Measurements from ENCODE around the gene ITPRIP.
A peak's percentile ranks its signal among the peaks of the same experiment; 100 is the strongest.

The ITPRIP gene

GRCh38 chr10:104301907-104302690, 36.2 kb downstream of the ITPRIP start (continued):
- TF ChIP-seq TCF4 (CRISPR knock-in tag; IDR thresholded peaks at IDR 0.05; ENCODE audit: borderline replicate concordance) (no peak), ZFP30 (CRISPR knock-in tag; IDR thresholded peaks at IDR 0.05) (no peak), ARNTL (CRISPR knock-in tag; IDR thresholded peaks at IDR 0.05; ENCODE audit: borderline replicate concordance, low read depth) (no peak), PPARA (CRISPR knock-in tag; IDR thresholded peaks at IDR 0.05; ENCODE audit: borderline replicate concordance) (no peak)
- TF ChIP-seq, protein P1, sequence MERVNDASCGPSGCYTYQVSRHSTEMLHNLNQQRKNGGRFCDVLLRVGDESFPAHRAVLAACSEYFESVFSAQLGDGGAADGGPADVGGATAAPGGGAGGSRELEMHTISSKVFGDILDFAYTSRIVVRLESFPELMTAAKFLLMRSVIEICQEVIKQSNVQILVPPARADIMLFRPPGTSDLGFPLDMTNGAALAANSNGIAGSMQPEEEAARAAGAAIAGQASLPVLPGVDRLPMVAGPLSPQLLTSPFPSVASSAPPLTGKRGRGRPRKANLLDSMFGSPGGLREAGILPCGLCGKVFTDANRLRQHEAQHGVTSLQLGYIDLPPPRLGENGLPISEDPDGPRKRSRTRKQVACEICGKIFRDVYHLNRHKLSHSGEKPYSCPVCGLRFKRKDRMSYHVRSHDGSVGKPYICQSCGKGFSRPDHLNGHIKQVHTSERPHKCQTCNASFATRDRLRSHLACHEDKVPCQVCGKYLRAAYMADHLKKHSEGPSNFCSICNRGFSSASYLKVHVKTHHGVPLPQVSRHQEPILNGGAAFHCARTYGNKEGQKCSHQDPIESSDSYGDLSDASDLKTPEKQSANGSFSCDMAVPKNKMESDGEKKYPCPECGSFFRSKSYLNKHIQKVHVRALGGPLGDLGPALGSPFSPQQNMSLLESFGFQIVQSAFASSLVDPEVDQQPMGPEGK (CRISPR knock-in tag; IDR thresholded peaks at IDR 0.05; ENCODE audit: borderline replicate concordance): no peak

DNA sequence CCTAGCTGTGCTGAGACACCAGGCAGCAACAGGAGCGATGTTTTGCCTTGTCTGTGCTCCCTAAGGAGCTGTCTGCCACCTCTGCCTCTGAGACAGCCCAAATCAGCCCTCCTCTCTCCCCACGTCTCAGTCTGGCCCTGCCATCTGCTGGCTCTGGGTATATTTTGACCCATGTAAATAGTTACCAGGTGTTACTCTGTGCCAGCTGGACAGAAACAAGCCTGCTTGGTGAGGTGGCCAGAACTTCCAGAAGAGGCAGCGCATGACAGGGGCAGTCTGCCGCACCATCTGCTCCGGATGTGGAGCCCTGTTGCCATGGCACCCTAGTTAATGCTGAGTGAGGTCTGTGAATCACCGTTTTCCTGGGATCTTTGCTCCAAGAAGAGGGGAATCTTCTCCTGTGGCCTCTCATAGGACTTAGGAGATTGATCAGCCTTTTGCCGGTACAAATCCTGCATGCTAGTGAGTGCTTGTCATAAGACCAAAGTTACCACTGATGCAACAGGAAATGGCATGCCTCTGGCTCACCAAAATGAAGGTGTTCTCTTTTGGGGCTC, 37.5 kb downstream of the ITPRIP start:
- TF ChIP-seq TCF4 (CRISPR knock-in tag; IDR thresholded peaks at IDR 0.05; ENCODE audit: borderline replicate concordance) (peak; percentile 70), RARB (CRISPR knock-in tag; IDR thresholded peaks at IDR 0.05) (no peak)
- TF ChIP-seq, protein P2, sequence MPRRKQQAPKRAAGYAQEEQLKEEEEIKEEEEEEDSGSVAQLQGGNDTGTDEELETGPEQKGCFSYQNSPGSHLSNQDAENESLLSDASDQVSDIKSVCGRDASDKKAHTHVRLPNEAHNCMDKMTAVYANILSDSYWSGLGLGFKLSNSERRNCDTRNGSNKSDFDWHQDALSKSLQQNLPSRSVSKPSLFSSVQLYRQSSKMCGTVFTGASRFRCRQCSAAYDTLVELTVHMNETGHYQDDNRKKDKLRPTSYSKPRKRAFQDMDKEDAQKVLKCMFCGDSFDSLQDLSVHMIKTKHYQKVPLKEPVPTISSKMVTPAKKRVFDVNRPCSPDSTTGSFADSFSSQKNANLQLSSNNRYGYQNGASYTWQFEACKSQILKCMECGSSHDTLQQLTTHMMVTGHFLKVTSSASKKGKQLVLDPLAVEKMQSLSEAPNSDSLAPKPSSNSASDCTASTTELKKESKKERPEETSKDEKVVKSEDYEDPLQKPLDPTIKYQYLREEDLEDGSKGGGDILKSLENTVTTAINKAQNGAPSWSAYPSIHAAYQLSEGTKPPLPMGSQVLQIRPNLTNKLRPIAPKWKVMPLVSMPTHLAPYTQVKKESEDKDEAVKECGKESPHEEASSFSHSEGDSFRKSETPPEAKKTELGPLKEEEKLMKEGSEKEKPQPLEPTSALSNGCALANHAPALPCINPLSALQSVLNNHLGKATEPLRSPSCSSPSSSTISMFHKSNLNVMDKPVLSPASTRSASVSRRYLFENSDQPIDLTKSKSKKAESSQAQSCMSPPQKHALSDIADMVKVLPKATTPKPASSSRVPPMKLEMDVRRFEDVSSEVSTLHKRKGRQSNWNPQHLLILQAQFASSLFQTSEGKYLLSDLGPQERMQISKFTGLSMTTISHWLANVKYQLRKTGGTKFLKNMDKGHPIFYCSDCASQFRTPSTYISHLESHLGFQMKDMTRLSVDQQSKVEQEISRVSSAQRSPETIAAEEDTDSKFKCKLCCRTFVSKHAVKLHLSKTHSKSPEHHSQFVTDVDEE (CRISPR knock-in tag; IDR thresholded peaks at IDR 0.05): peak; percentile 77
- ATAC-seq: peak; percentile 89

DNA sequence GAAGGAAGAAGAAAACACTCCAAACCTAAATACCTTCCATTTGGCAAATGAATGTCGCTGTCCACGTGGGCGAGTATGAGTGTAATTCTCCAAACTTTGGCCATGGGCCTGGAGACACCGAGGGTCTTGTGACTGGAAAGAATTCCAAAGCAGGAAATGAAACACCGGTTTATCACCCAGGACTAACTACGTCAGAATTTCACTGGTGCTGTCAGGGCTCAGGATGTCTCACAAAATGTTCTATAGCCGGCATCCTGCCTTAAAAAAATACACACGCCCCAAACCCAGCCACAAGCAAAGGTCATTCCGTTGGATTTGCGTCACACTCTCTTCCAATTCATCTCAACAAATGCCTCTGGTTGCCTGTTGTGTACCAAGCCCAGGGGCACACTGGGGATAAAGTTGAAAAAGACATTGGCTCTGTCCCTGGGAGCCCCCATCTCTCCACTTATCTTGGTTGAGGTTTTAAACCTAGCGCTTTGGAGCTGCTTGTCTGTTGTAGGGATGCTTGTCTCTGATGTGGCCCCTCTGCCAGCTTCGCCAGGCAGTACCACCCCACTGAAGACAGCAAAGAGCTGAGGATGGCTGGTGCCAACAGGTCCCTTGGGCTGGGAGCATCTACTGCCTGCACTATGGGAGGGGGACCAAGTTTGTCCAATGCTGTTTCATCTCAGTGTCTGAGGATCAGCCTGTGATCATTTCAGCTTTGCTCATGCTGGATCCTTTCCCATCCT, 38.1 kb downstream of the ITPRIP start:
- peak; percentile 55 for ATAC-seq
- TF ChIP-seq SNAI2 (CRISPR knock-in tag; IDR thresholded peaks at IDR 0.05) (no peak), ZNF565 (CRISPR knock-in tag; conservative IDR thresholded peaks at IDR 0.05; ENCODE audit: low read depth) (no peak), TOX (CRISPR knock-in tag; IDR thresholded peaks at IDR 0.05; ENCODE audit: borderline replicate concordance) (0 out of 2 replicates have a peak, but pooled peaks have one; percentile 19), ISL1 (CRISPR knock-in tag; IDR thresholded peaks at IDR 0.05) (no peak)

GRCh38 chr10:104299031-104299904, 39.0 kb downstream of the ITPRIP start:
- no peak for ATAC-seq
- TF ChIP-seq, protein P3, sequence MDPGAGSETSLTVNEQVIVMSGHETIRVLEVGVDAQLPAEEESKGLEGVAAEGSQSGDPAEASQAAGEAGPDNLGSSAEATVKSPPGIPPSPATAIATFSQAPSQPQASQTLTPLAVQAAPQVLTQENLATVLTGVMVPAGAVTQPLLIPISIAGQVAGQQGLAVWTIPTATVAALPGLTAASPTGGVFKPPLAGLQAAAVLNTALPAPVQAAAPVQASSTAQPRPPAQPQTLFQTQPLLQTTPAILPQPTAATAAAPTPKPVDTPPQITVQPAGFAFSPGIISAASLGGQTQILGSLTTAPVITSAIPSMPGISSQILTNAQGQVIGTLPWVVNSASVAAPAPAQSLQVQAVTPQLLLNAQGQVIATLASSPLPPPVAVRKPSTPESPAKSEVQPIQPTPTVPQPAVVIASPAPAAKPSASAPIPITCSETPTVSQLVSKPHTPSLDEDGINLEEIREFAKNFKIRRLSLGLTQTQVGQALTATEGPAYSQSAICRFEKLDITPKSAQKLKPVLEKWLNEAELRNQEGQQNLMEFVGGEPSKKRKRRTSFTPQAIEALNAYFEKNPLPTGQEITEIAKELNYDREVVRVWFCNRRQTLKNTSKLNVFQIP (CRISPR knock-in tag; IDR thresholded peaks at IDR 0.05; ENCODE audit: borderline replicate concordance, low read depth): no peak
- TF ChIP-seq CSDC2 (CRISPR knock-in tag; IDR thresholded peaks at IDR 0.05) (no peak), ZFP30 (CRISPR knock-in tag; IDR thresholded peaks at IDR 0.05) (no peak), PPARA (CRISPR knock-in tag; IDR thresholded peaks at IDR 0.05; ENCODE audit: borderline replicate concordance) (no peak), SNAI2 (CRISPR knock-in tag; IDR thresholded peaks at IDR 0.05) (no peak), RARB (CRISPR knock-in tag; IDR thresholded peaks at IDR 0.05) (no peak), BACH2 (CRISPR knock-in tag; IDR thresholded peaks at IDR 0.05; ENCODE audit: borderline replicate concordance) (no peak), ZC3H10 (CRISPR knock-in tag; IDR thresholded peaks at IDR 0.05) (no peak), OSR1 (CRISPR knock-in tag; IDR thresholded peaks at IDR 0.05) (no peak), ISL1 (CRISPR knock-in tag; IDR thresholded peaks at IDR 0.05) (no peak)
- TF ChIP-seq, protein P2 (CRISPR knock-in tag; IDR thresholded peaks at IDR 0.05): no peak
